Measurements from ENCODE around the gene VILL.

DNA sequence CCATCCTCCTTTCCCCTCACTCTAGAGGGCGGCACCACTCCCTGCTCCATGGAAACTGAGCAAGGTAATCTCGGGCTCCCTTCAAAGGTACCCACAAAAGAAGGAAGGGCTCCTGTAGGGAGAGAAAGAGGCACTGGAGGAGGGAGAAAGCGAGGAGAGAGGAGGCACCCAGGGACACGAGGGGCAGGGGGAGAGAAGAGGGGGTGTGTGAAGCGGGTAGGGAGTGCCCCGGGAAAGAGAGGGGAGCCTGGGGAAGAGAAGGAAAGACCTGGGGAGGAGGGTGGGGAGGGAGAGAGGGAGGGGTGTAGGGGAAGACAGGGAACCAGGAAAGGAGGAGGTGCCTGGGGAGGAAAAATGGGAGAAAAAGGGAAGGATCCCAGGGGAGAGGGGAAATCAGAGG lies 523 bp downstream of the VILL start:
- TF ChIP-seq POLR2AphosphoS5 (IDR thresholded peaks at IDR 0.05; ENCODE audit: borderline replicate concordance, low read depth, low read length), result no peak
- TF ChIP-seq EZH2 (IDR thresholded peaks at IDR 0.05), result no peak

Measured in SK-N-MC (cell line).